DND-41 (cell line): ENCODE results near the gene LPCAT1.

Experiments used
- ATAC-seq: fragments of 200-7000 bp; cut with Tn5 transposase; 3 replicates; pipeline ENCODE4 v1.9.1; 2021; ENCODE audit warnings: low read depth; ENCODE audit not compliant: insufficient read depth
- DNase-seq: peaks from one replicate; pipeline ENCODE4 v3.0.0-alpha.2; 2020
- H2AFZ ChIP-seq: 2 replicates; pipeline ENCODE4 v1.6.0; 2012; ENCODE audit warnings: low read depth, low read length
- H3K27ac ChIP-seq: 2 replicates; pipeline ENCODE4 v1.5.1; 2012; ENCODE audit warnings: low read length, inconsistent platforms
- H3K27me3 ChIP-seq: fragments of 200-600 bp; sonication (generic); 2 replicates; pipeline ENCODE4 v1.6.0; 2012; ENCODE audit warnings: low read length, mild to moderate bottlenecking, inconsistent platforms; ENCODE audit not compliant: insufficient read depth, poor library complexity
- H3K36me3 ChIP-seq: 2 replicates; pipeline ENCODE4 v1.5.1; 2012; ENCODE audit warnings: low read length, inconsistent platforms; ENCODE audit not compliant: insufficient read depth
- H3K4me1 ChIP-seq: 2 replicates; pipeline ENCODE4 v1.5.1; 2012; ENCODE audit warnings: mild to moderate bottlenecking, low read length; ENCODE audit not compliant: insufficient read depth
- H3K4me2 ChIP-seq: 2 replicates; pipeline ENCODE4 v1.6.0; 2012; ENCODE audit warnings: mild to moderate bottlenecking, moderate library complexity, low read length, inconsistent platforms; ENCODE audit not compliant: insufficient read depth
- H3K4me3 ChIP-seq, 2 experiments: fragments of 200-600 bp in 1 of 2; shearing (Covaris generic) in 1 of 2; 2 replicates each; pipeline ENCODE4 v1.5.1; 2012 to 2016; ENCODE audit warnings: inconsistent platforms in 2 of 2, low read length in 2 of 2, mild to moderate bottlenecking in 2 of 2, low read depth in 1 of 2, moderate library complexity in 1 of 2
- H3K79me2 ChIP-seq: 2 replicates; pipeline ENCODE4 v1.6.0; 2012; ENCODE audit warnings: low read length, inconsistent platforms; ENCODE audit not compliant: insufficient read depth
- H3K9ac ChIP-seq: 2 replicates; pipeline ENCODE4 v1.6.0; 2012; ENCODE audit warnings: low read depth, mild to moderate bottlenecking, inconsistent platforms, low read length, moderate library complexity
- H3K9me3 ChIP-seq: 2 replicates; pipeline ENCODE4 v1.5.1; 2012; ENCODE audit warnings: low read length, moderate library complexity, mild to moderate bottlenecking, inconsistent platforms; ENCODE audit not compliant: insufficient read depth, severe bottlenecking
- H4K20me1 ChIP-seq: 2 replicates; pipeline ENCODE4 v1.6.0; 2012; ENCODE audit warnings: low read length; ENCODE audit not compliant: insufficient read depth
- EZH2 ChIP-seq: IDR thresholded peaks from 3 replicates; pipeline ENCODE4 v1.6.1; 2012; ENCODE audit warnings: borderline replicate concordance, low read depth, mild to moderate bottlenecking, moderate library complexity, low read length, inconsistent platforms; ENCODE audit not compliant: severe bottlenecking
- TF ChIP-seq, protein P1 (sequence below): IDR thresholded peaks from 2 replicates; pipeline ENCODE4 v1.5.1; 2012; ENCODE audit warnings: borderline replicate concordance, low read length, moderate library complexity, mild to moderate bottlenecking; ENCODE audit not compliant: poor library complexity, severe bottlenecking; ENCODE audit errors: extremely low read depth

LPCAT1 gene

DNA sequence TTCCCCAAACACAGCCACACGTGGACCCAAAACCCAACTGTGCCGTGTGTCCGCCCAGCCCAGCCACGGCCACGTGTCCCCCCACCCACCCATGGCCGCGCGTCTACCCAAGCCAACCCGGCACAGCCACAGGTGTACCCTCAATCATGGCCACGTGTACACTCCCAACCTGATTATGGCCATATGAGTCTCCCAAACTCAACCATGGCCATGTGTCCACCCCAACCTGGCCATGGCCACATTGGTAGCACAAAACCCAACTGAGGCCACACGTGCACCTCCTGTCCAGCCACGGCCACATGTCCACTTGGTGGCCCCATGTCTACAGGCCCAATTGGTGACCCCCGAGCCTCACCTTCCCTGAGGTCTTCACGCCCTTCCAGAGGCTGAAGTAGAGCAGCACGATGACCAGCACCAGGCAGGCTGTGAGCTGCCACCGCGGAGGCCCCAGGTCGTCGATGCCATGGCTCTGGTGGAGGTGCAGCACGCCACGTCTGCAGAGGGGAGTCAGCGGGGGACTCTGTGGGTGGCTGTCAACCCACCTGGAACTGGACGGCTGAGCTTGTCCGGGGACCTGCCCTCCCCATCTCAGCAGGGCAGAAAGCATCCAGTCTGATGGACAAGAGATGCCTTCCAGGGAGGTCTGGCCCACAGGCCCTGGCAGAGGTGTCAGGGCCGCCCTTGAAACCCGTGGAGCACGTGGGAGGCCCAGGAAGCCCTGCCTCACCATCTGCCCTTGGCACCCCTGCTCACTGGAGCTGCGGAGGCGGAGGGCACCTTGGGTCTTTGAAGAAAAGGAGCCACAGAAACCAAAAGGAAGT lies 102.0 kb downstream of the LPCAT1 start:
- Histone ChIP-seq H3K27ac (no peak overlapping the region), H3K79me2 (no peaks in the 10 kb centered on the region), H3K4me3 (no peak overlapping the region), H4K20me1 (no peaks in the 10 kb centered on the region), H3K9me3 (no peaks in the 10 kb centered on the region), H3K9ac (no peak overlapping the region), H3K4me1 (no peaks in the 10 kb centered on the region), H3K36me3 (no peaks in the 10 kb centered on the region), H3K4me2 (no peak overlapping the region), H2AFZ (no peak overlapping the region), H3K27me3 (no peaks in the 10 kb centered on the region)
- DNase-seq (no peak), ATAC-seq (no peak)
- TF ChIP-seq, protein P1, sequence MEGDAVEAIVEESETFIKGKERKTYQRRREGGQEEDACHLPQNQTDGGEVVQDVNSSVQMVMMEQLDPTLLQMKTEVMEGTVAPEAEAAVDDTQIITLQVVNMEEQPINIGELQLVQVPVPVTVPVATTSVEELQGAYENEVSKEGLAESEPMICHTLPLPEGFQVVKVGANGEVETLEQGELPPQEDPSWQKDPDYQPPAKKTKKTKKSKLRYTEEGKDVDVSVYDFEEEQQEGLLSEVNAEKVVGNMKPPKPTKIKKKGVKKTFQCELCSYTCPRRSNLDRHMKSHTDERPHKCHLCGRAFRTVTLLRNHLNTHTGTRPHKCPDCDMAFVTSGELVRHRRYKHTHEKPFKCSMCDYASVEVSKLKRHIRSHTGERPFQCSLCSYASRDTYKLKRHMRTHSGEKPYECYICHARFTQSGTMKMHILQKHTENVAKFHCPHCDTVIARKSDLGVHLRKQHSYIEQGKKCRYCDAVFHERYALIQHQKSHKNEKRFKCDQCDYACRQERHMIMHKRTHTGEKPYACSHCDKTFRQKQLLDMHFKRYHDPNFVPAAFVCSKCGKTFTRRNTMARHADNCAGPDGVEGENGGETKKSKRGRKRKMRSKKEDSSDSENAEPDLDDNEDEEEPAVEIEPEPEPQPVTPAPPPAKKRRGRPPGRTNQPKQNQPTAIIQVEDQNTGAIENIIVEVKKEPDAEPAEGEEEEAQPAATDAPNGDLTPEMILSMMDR: no peak
- no peak for TF ChIP-seq EZH2

DNA sequence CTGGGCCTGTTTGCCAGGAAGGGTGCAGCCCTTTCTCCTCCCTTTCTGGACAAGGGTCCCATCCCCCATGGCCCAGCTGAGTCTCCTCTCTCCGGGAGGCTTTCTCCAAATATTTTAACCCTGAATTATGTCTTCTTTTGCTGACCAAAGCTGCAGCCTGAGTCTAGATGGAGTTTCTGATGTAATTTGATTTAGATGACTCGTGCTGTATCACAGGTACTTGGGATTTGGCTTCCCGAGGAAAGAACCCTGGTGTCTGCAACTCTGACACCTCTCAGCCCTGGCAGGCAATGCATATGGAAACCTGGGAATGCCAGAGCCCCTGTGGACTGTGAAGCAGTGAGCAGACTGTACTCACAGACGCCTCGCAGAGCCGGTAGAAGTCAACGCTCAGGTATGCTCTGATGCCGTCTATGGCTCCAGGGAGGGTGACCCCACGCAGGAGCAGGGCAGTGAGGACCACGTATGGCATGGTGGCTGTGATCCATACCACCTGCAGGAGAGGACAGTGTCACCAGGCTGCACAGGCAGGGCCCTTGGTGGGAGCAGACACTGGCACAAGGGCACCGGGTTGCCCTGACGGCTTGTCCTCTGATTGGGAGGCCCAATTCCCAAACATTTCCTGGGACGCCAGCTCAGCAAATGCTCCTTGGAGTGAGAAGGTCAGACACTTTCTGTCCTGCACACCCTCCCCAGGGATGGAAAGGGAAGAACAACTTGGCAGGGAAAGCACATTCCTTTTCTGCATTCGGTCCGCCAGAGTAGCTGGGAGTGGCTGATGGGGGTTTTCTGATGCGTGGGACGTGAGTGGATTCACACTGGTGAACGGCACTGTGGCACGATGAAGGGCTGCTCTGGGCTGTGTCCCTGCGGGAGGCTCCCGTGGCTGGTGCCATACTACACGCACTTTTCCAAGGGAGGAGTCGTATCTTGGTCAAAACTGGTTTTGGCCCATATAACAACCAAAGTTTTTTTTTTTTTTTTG lies 103.3 kb downstream of the LPCAT1 start:
- no peak overlapping the region for H3K4me3 ChIP-seq
- DNase-seq: no peak
- no peak overlapping the region for H3K4me2 ChIP-seq
- H3K4me1 ChIP-seq: no peaks in the 10 kb centered on the region
- no peaks in the 10 kb centered on the region for H3K27me3 ChIP-seq
- no peaks in the 10 kb centered on the region for H3K79me2 ChIP-seq
- TF ChIP-seq, protein P1: no peak
- TF ChIP-seq EZH2: no peak
- H3K9ac ChIP-seq: no peak overlapping the region
- no peaks in the 10 kb centered on the region for H3K36me3 ChIP-seq
- H2AFZ ChIP-seq: no peak overlapping the region
- no peak for ATAC-seq
- no peaks in the 10 kb centered on the region for H4K20me1 ChIP-seq
- H3K9me3 ChIP-seq: no peaks in the 10 kb centered on the region
- no peak overlapping the region for H3K27ac ChIP-seq

DNA sequence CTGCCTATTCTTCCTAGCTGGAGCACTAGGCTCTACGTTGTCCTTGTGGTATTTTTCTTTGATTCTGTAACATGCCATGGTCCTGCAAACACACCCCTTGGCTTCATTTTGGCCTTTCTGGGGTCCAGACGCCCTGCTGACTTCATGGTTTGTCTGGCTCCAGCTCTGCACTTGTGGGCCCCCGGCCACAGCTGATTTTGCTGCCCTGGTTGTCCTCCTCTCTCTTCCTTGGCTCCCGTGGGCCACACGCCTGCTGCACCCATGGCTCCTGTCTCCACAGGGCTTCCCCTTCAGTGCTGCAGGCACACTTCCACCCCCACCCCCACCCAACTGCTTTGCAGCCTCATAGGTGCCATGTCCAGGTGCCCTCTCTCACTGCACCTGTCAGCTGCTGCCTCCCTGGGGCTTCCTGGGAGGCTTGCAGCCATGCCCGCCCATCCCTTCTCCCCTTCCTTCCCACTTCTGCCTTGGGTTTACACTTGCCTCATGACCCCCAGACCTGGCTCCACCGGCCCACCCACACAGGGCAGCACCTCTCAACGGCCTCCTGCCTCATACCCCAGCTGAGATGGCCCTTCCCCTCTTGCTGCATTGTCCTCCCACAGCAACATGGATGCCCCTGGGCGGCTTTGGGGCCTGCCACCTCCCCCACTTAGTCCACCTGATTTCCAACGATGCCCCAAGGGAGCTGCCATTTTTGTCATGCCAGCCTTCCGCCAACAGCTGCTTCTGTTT lies 104.1 kb downstream of the LPCAT1 start:
- ATAC-seq (no peak), DNase-seq (no peak)
- H3K9me3 ChIP-seq: no peaks in the 10 kb centered on the region

More for the DNA sequence above, 104.1 kb downstream of the LPCAT1 start:
- no peak overlapping the region for H3K27ac ChIP-seq
- no peaks in the 10 kb centered on the region for H3K4me1 ChIP-seq
- no peak overlapping the region for H2AFZ ChIP-seq
- H3K9ac ChIP-seq: no peak overlapping the region
- no peak overlapping the region for H3K4me3 ChIP-seq
- TF ChIP-seq, protein P1: no peak
- TF ChIP-seq EZH2: no peak
- no peak overlapping the region for H3K4me2 ChIP-seq
- H3K36me3 ChIP-seq: no peaks in the 10 kb centered on the region
- H3K79me2 ChIP-seq: no peaks in the 10 kb centered on the region
- no peaks in the 10 kb centered on the region for H4K20me1 ChIP-seq
- H3K27me3 ChIP-seq: no peaks in the 10 kb centered on the region
